ENCODE results near the gene TEX12.

The TEX12 gene

DNA sequence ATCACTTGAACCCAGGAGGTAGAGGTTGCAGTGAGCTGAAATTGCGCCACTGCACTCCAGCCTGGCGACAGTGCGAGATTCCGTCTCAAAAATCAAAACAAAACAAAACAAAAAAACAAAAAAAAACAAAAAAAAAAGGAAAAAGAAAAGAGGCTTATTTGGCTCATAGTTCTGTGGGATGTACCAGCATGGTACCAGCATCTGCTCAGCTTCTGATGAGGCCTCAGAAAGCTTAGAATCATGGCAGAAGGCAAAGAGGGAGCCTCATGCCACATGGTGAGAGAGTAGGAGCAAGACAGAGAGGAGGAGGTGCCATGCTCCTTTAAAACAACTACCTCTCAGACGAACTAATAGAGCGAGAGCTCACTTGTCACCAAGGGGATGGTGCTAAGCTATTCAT is 48.4 kb downstream of the TEX12 start:
- TF ChIP-seq TAF1 (IDR thresholded peaks at IDR 0.05; ENCODE audit: borderline replicate concordance, insufficient read depth, low read length) (no peak), FOXP2 (optimal IDR thresholded peaks at IDR 0.05; ENCODE audit: borderline replicate concordance, extremely low read depth, extremely low read length, insufficient read depth) (no peak), SIN3A (IDR thresholded peaks at IDR 0.05; ENCODE audit: borderline replicate concordance, insufficient read depth, low read length) (no peak), POLR2AphosphoS5 (IDR thresholded peaks at IDR 0.05; ENCODE audit: low read depth, low read length) (no peak)
- TF ChIP-seq, protein P1, sequence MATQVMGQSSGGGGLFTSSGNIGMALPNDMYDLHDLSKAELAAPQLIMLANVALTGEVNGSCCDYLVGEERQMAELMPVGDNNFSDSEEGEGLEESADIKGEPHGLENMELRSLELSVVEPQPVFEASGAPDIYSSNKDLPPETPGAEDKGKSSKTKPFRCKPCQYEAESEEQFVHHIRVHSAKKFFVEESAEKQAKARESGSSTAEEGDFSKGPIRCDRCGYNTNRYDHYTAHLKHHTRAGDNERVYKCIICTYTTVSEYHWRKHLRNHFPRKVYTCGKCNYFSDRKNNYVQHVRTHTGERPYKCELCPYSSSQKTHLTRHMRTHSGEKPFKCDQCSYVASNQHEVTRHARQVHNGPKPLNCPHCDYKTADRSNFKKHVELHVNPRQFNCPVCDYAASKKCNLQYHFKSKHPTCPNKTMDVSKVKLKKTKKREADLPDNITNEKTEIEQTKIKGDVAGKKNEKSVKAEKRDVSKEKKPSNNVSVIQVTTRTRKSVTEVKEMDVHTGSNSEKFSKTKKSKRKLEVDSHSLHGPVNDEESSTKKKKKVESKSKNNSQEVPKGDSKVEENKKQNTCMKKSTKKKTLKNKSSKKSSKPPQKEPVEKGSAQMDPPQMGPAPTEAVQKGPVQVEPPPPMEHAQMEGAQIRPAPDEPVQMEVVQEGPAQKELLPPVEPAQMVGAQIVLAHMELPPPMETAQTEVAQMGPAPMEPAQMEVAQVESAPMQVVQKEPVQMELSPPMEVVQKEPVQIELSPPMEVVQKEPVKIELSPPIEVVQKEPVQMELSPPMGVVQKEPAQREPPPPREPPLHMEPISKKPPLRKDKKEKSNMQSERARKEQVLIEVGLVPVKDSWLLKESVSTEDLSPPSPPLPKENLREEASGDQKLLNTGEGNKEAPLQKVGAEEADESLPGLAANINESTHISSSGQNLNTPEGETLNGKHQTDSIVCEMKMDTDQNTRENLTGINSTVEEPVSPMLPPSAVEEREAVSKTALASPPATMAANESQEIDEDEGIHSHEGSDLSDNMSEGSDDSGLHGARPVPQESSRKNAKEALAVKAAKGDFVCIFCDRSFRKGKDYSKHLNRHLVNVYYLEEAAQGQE (IDR thresholded peaks at IDR 0.05; ENCODE audit: insufficient read depth in 1 of 2, low read depth in 2 of 2, low read length in 2 of 2), result no peak

DNA sequence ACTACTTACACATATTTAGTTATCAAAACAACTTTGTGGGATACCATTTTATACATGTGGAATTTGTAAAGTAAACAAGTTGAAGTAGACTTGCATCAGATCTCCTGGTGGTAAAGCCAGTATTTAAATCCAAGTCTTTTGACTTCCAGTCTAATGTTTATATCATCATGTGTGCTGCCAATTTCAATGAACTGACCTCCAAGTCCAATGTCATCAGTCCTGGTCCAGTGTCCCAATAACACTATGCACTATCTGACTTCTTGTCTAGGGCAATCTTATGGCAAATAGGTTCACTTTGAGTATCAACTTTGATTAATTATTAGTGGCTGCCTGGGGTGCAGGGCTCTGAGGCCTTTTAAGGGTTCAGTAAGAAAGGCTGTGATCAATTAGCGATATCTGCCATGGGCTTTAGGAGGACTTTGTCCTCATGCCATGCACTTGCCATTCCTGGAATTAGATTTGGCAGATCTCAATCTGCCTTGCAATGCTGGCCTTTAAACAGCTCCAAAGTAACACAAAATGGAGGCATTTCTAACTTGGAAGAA is 49.5 kb downstream of the TEX12 start:
- TF ChIP-seq FOXP2 (optimal IDR thresholded peaks at IDR 0.05; ENCODE audit: borderline replicate concordance, extremely low read depth, extremely low read length, insufficient read depth) (no peak), TAF1 (IDR thresholded peaks at IDR 0.05; ENCODE audit: borderline replicate concordance, insufficient read depth, low read length) (no peak), SIN3A (IDR thresholded peaks at IDR 0.05; ENCODE audit: borderline replicate concordance, insufficient read depth, low read length) (no peak), POLR2AphosphoS5 (IDR thresholded peaks at IDR 0.05; ENCODE audit: low read depth, low read length) (no peak)
- TF ChIP-seq, protein P1 (IDR thresholded peaks at IDR 0.05; ENCODE audit: insufficient read depth in 1 of 2, low read depth in 2 of 2, low read length in 2 of 2), result no peak

DNA sequence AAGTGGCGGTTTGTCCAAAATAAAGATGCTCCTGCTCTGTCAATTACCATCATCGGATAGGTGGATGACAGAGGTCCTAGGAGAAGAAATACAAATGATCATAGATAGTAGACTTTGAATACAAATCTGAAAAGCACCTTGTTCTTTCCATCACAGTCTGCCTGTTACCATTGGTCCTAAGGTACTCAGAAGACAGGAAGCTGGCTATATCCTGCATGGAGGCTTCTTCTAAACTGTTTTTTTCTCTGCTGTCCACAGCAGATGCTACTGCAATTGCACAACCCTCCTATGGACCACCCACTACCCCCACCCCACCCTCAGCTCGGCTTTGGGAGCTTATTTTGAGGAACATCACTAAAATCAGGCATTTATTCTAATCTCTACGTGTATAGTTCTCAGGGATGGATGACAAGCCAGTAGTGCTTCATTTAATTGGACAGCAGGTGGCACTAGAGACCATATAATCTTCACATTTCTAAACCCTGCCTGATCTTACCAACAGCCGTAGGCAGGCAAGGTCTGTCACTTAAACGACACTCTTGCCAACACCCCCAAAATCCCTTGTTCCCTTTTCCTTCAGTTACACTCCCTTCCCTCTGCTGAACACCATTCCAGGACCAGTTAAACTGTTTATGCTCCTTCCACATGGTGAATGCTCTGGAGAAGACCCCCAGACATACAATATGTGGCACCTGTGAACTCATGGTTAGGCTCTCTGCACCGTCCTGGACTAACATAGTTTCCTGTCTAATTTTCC is 52.5 kb downstream of the TEX12 start:
- TF ChIP-seq FOXP2 (optimal IDR thresholded peaks at IDR 0.05; ENCODE audit: borderline replicate concordance, extremely low read depth, extremely low read length, insufficient read depth), result no peak
- no peak for TF ChIP-seq TAF1 (IDR thresholded peaks at IDR 0.05; ENCODE audit: borderline replicate concordance, insufficient read depth, low read length)
- no peak for TF ChIP-seq POLR2AphosphoS5 (IDR thresholded peaks at IDR 0.05; ENCODE audit: low read depth, low read length)
- TF ChIP-seq, protein P1 (IDR thresholded peaks at IDR 0.05; ENCODE audit: insufficient read depth in 1 of 2, low read depth in 2 of 2, low read length in 2 of 2), result no peak
- TF ChIP-seq SIN3A (IDR thresholded peaks at IDR 0.05; ENCODE audit: borderline replicate concordance, insufficient read depth, low read length), result no peak

DNA sequence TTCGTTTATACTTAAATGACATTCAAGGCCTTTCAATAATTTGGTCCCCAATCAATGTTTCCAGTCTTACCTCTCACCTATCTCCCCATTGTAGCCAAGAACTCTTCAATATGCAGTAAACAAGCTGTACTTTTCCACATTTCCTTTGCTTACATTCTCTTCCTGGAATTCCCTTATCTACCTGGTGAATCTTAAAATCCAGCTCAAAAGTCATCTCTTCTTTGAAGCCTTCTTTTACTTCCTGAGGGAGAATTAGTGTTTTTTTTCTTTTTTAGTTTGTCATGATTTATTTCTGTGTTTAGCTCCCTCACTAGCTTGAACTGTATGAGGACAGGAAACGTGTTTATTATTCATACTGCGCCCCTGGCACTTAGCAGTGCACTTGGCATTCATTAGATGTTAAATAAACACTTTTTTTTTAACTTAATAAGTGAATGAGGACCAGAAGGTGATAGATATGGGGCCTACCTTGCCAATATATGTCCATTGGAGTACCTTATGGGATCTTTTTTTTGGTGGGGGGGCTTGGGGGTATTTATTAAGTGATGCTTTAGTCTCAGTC is 54.2 kb downstream of the TEX12 start:
- TF ChIP-seq SIN3A (IDR thresholded peaks at IDR 0.05; ENCODE audit: borderline replicate concordance, insufficient read depth, low read length) (no peak), POLR2AphosphoS5 (IDR thresholded peaks at IDR 0.05; ENCODE audit: low read depth, low read length) (no peak), FOXP2 (optimal IDR thresholded peaks at IDR 0.05; ENCODE audit: borderline replicate concordance, extremely low read depth, extremely low read length, insufficient read depth) (no peak), TAF1 (IDR thresholded peaks at IDR 0.05; ENCODE audit: borderline replicate concordance, insufficient read depth, low read length) (no peak)
- TF ChIP-seq, protein P1 (IDR thresholded peaks at IDR 0.05; ENCODE audit: insufficient read depth in 1 of 2, low read depth in 2 of 2, low read length in 2 of 2), result no peak

Data from PFSK-1 (cell line).